Common myeloid progenitor, CD34-positive (primary cell): ENCODE results near the gene ITGB2.

Experiments used
- CTCF ChIA-PET: fragments of 350-600 bp; sonication (Branson Sonifier 250); formaldehyde crosslinking; loops from one replicate; lab custom pipeline; 2021; ENCODE audit warnings: antibody characterized with exemption; lab: Charles Lee
- POLR2A ChIA-PET: fragments of 350-600 bp; sonication (Branson Sonifier 250); formaldehyde crosslinking; loops from one replicate; lab custom pipeline; 2021; ENCODE audit warnings: antibody characterized with exemption; lab: Charles Lee
- DNase-seq, 3 donors: peaks; one replicate each; pipeline versions ENCODE4 v3.0.0 to v3.0.0-alpha.2; 2013
- H3K27ac ChIP-seq, 2 experiments: 1 replicate in 1 of 2; 2 replicates in 1 of 2; pipeline ENCODE4 v1.7.0; 2013; ENCODE audit warnings: inconsistent platforms in 2 of 2, low read length in 2 of 2, mild to moderate bottlenecking in 2 of 2, low read depth in 1 of 2, moderate library complexity in 1 of 2; ENCODE audit not compliant: severe bottlenecking in 2 of 2, insufficient read depth in 1 of 2, poor library complexity in 1 of 2
- H3K27me3 ChIP-seq, 5 experiments: replicated peaks in 2 of 5; 1 replicate in 3 of 5; 2 replicates in 2 of 5; pipeline versions ENCODE4 v1.6.1 to v1.7.0; 2013; ENCODE audit warnings: low read length in 4 of 5, mild to moderate bottlenecking in 2 of 5, moderate library complexity in 2 of 5, inconsistent platforms in 1 of 5; ENCODE audit not compliant: insufficient read depth in 5 of 5, control insufficient read depth in 4 of 5
- H3K36me3 ChIP-seq, 4 experiments: 1 replicate in 2 of 4; 2 replicates in 2 of 4; pipeline versions ENCODE4 v1.6.1 to v1.7.0; 2013; ENCODE audit warnings: low read length in 3 of 4, control low read depth in 1 of 4, mild to moderate bottlenecking in 1 of 4; ENCODE audit not compliant: control insufficient read depth in 4 of 4, insufficient read depth in 4 of 4
- H3K4me1 ChIP-seq, 4 experiments: 1 replicate in 3 of 4; 2 replicates in 1 of 4; pipeline versions ENCODE4 v1.6.1 to v1.7.1; 2013; ENCODE audit warnings: low read length in 3 of 4, mild to moderate bottlenecking in 3 of 4, control low read depth in 1 of 4, inconsistent platforms in 1 of 4, moderate library complexity in 1 of 4; ENCODE audit not compliant: control insufficient read depth in 4 of 4, insufficient read depth in 4 of 4; ENCODE audit errors: control extremely low read depth in 1 of 4
- H3K4me3 ChIP-seq, 7 experiments: 1 replicate in 4 of 7; 2 replicates in 3 of 7; pipeline versions ENCODE4 v1.5.1 to v1.7.0; 2013; ENCODE audit warnings: mild to moderate bottlenecking in 7 of 7, low read length in 6 of 7, moderate library complexity in 6 of 7, inconsistent platforms in 2 of 7, low read depth in 2 of 7, control low read depth in 1 of 7; ENCODE audit not compliant: insufficient read depth in 4 of 7, control insufficient read depth in 1 of 7; ENCODE audit errors: extremely low read depth in 1 of 7
- H3K9me3 ChIP-seq, 5 experiments: 1 replicate in 4 of 5; 2 replicates in 1 of 5; pipeline versions ENCODE4 v1.6.1 to v1.7.1; 2013; ENCODE audit warnings: low read length in 4 of 5, mild to moderate bottlenecking in 2 of 5, inconsistent platforms in 1 of 5, low read depth in 1 of 5, moderate library complexity in 1 of 5; ENCODE audit not compliant: control insufficient read depth in 4 of 5, insufficient read depth in 2 of 5; ENCODE audit errors: control extremely low read depth in 1 of 5
- WGBS: methylation state at CpG from one replicate; pipeline ENCODE4 v1.1.5; 2013; ENCODE audit not compliant: insufficient coverage; 5-methylcytosine and 5-hydroxymethylcytosine counted together

The ITGB2 gene

GRCh38 chr21:44837537-44837936 is 83.2 kb downstream of the ITGB2 start:
- ChIA-PET CTCF (interaction anchor here (1.5 kb wide), 1 partner anchor 9 kb away, joined by 5 read pairs; no protein-coding TSS in a partner anchor), POLR2A (interaction anchor here (0.6 to 1.2 kb wide), 2 partner anchors 11 to 14 kb away, joined by 3 to 4 read pairs; no protein-coding TSS in a partner anchor)
- H3K9me3 ChIP-seq, result no peaks in the 10 kb centered on the region
- peaks cover 0 to 7% (median 1%) of the 10 kb centered on the region in 4 experiments for H3K4me1 ChIP-seq
- no peaks in the 10 kb centered on the region for H3K27me3 ChIP-seq
- H3K36me3 ChIP-seq, result no peaks in the 10 kb centered on the region
- no peak for DNase-seq
- no peak overlapping the region for H3K4me3 ChIP-seq
- no peak overlapping the region for H3K27ac ChIP-seq
- 89% methylated on average over 13 of the region's 13 CpGs for WGBS

- Histone ChIP-seq H3K27ac (no peak overlapping the region), H3K36me3 (no peaks in the 10 kb centered on the region), H3K4me3 (no peak overlapping the region), H3K27me3 (no peaks in the 10 kb centered on the region), H3K4me1 (peaks cover 0 to 13% (median 1%) of the 10 kb centered on the region in 4 experiments), H3K9me3 (no peaks in the 10 kb centered on the region)
- no peak for DNase-seq
- WGBS, result 92% methylated on average over 35 of the region's 37 CpGs
- CTCF ChIA-PET, result interaction anchor here (1.5 kb wide), 1 partner anchor 10 kb away, joined by 5 read pairs; no protein-coding TSS in a partner anchor
- POLR2A ChIA-PET, result interaction anchor here (0.6 to 1.2 kb wide), 2 partner anchors 10 to 14 kb away, joined by 3 to 4 read pairs; no protein-coding TSS in a partner anchor
Observed at GRCh38 chr21:44836666-44837471, 83.8 kb downstream of the ITGB2 start.

- 100% methylated on average over 2 of the region's 3 CpGs for WGBS
- no peak for DNase-seq
- no peaks in the 10 kb centered on the region for H3K36me3 ChIP-seq
- CTCF ChIA-PET, result no interaction called here
- H3K27ac ChIP-seq, result no peak overlapping the region
- H3K27me3 ChIP-seq, result no peaks in the 10 kb centered on the region
- H3K4me1 ChIP-seq, result peaks cover 1 to 18% (median 6%) of the 10 kb centered on the region in 4 experiments
- H3K4me3 ChIP-seq, result no peak overlapping the region
- no peaks in the 10 kb centered on the region for H3K9me3 ChIP-seq
- POLR2A ChIA-PET, result interaction anchor here (1.2 kb wide), 1 partner anchor 13 kb away, joined by 4 read pairs; no protein-coding TSS in a partner anchor
Observed at GRCh38 chr21:44836349-44836665, 84.4 kb downstream of the ITGB2 start.
